Lower leg skin (tissue), 3 donors: Measurements from ENCODE around the gene CEMIP2.

ENCODE experiments used
- CTCF ChIP-seq, 3 donors: fragments of 450-650 bp; IDR thresholded peaks; one replicate each; pipeline ENCODE4 v1.5.1; 2016; ENCODE audit warnings: antibody characterized with exemption in 3 of 3, mild to moderate bottlenecking in 3 of 3, moderate library complexity in 2 of 3
- POLR2A ChIP-seq, 2 donors: fragments of 450-650 bp; IDR thresholded peaks; one replicate each; pipeline ENCODE4 v1.6.1; 2016 to 2017; ENCODE audit warnings: antibody characterized with exemption in 2 of 2, mild to moderate bottlenecking in 1 of 2, moderate library complexity in 1 of 2

- TF ChIP-seq CTCF (IDR thresholded peaks at IDR 0.05) (no peak), POLR2A (IDR thresholded peaks at IDR 0.05) (no peak)
These were observed 45.9 kb upstream of the CEMIP2 start for GRCh38 chr9:71814226-71814625.
